Karpas-422 (cell line): ENCODE data around the gene ATP6AP2. TPM values are rescaled to one million over a fixed set of nuclear protein-coding genes. Genes with fewer than 3 reads are reported as not detected.

ENCODE experiments used
- DNase-seq: peaks from one replicate; pipeline ENCODE4 v3.0.0-alpha.2; 2015
- H2AFZ ChIP-seq: fragments of 200-600 bp; sonication (generic); 2 replicates; pipeline ENCODE4 v1.6.1; 2014; ENCODE audit warnings: antibody characterized with exemption, low read length, mixed read lengths
- H3K27ac ChIP-seq: fragments of 200-600 bp; sonication (generic); 2 replicates; pipeline ENCODE4 v1.5.1; 2014; ENCODE audit warnings: mild to moderate bottlenecking, low read length, moderate library complexity
- H3K27me3 ChIP-seq: fragments of 200-600 bp; sonication (generic); 2 replicates; pipeline ENCODE4 v1.6.1; 2014; ENCODE audit warnings: low read length, mixed read lengths
- H3K36me3 ChIP-seq: fragments of 200-600 bp; sonication (generic); 2 replicates; pipeline ENCODE4 v1.6.1; 2014; ENCODE audit warnings: low read length, mixed read lengths; ENCODE audit not compliant: insufficient read depth
- H3K4me1 ChIP-seq: fragments of 200-600 bp; sonication (generic); 2 replicates; pipeline ENCODE4 v1.6.1; 2014; ENCODE audit warnings: mild to moderate bottlenecking, low read length, mixed read lengths
- H3K4me2 ChIP-seq: fragments of 200-600 bp; sonication (generic); 2 replicates; pipeline ENCODE4 v1.6.1; 2014; ENCODE audit warnings: low read length, low read depth, mild to moderate bottlenecking; ENCODE audit not compliant: poor library complexity, severe bottlenecking
- H3K4me3 ChIP-seq: fragments of 200-600 bp; sonication (generic); 2 replicates; pipeline ENCODE4 v1.5.1; 2014; ENCODE audit warnings: mild to moderate bottlenecking, antibody characterized with exemption, low read length, mixed read lengths
- H3K79me2 ChIP-seq: fragments of 200-600 bp; sonication (generic); 2 replicates; pipeline ENCODE4 v1.6.1; 2014; ENCODE audit warnings: mild to moderate bottlenecking, low read length, mixed read lengths
- H3K9ac ChIP-seq: fragments of 200-600 bp; sonication (generic); 2 replicates; pipeline ENCODE4 v1.6.0; 2014; ENCODE audit warnings: low read length
- H3K9me2 ChIP-seq: fragments of 200-600 bp; sonication (generic), shearing (Covaris generic); replicated peaks from 2 replicates; pipeline ENCODE4 v1.6.0; 2014; ENCODE audit warnings: mild to moderate bottlenecking, low read length, moderate library complexity; ENCODE audit not compliant: insufficient read depth
- H3K9me3 ChIP-seq: fragments of 300-700, 200-600 bp; sonication (generic); 2 replicates; pipeline ENCODE4 v1.6.1; 2014; ENCODE audit warnings: low read length, mixed read lengths
- H4K20me1 ChIP-seq: fragments of 200-600 bp; sonication (generic); 2 replicates; pipeline ENCODE4 v1.6.1; 2014; ENCODE audit warnings: mild to moderate bottlenecking, antibody characterized with exemption, low read length, low read depth; ENCODE audit not compliant: insufficient read depth
- total RNA-seq: library from RNA; depleted of rRNA; stranded (reverse); fragments of >200 nt; shearing (Covaris generic); gene quantifications from 2 replicates; pipeline ENCODE4 v1.2.3, GENCODE V29; 2014; ENCODE audit warnings: low replicate concordance

ATP6AP2 gene
- total RNA-seq, 1 experiment from 2014 or later: 86.1 TPM

DNA sequence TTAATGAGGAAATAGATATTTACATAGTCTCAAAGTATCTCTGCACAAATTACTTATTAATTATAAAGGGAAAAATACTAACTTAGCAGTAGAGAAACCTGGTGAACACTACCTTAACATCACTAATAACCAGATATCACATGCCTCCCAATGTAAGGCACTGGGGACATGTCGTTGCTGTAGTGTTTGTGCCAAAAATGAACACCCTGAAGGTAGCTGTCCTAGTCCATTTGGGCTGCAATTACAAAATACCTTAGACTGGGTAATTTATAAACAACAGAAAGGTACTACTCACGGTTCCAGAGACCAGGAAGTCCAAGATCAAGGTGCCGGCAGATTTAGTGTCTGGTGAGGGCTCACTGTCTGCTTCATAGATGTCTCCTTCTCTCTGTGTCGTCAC lies 31.7 kb downstream of the ATP6AP2 start:
- H3K27me3 ChIP-seq: no peaks in the 10 kb centered on the region

GRCh38 chrX:40615976-40616375 lies 35.2 kb downstream of the ATP6AP2 start:
- Histone ChIP-seq H2AFZ (no peak overlapping the region), H3K9ac (no peak overlapping the region), H3K79me2 (no peaks in the 10 kb centered on the region), H4K20me1 (no peaks in the 10 kb centered on the region), H3K4me2 (no peak overlapping the region), H3K4me3 (no peak overlapping the region), H3K27ac (no peak overlapping the region), H3K36me3 (no peaks in the 10 kb centered on the region), H3K27me3 (no peaks in the 10 kb centered on the region), H3K9me2 (no peaks in the 10 kb centered on the region), H3K4me1 (no peaks in the 10 kb centered on the region), H3K9me3 (no peaks in the 10 kb centered on the region)
- no peak for DNase-seq

More for the DNA sequence above, 31.7 kb downstream of the ATP6AP2 start:
- Histone ChIP-seq H3K9me2 (no peaks in the 10 kb centered on the region), H3K36me3 (no peaks in the 10 kb centered on the region), H2AFZ (no peak overlapping the region), H3K79me2 (no peaks in the 10 kb centered on the region), H3K9ac (no peak overlapping the region), H3K27ac (no peak overlapping the region), H3K4me1 (no peaks in the 10 kb centered on the region), H3K4me3 (no peak overlapping the region), H3K9me3 (no peaks in the 10 kb centered on the region), H4K20me1 (no peaks in the 10 kb centered on the region), H3K4me2 (no peak overlapping the region)
- no peak for DNase-seq

- Histone ChIP-seq H3K4me2 (no peak overlapping the region), H3K9me3 (no peaks in the 10 kb centered on the region), H3K4me3 (no peak overlapping the region), H3K9ac (no peak overlapping the region), H3K9me2 (no peaks in the 10 kb centered on the region), H3K27me3 (no peaks in the 10 kb centered on the region), H3K36me3 (no peaks in the 10 kb centered on the region), H3K4me1 (no peaks in the 10 kb centered on the region), H4K20me1 (no peaks in the 10 kb centered on the region), H2AFZ (no peak overlapping the region), H3K27ac (no peak overlapping the region), H3K79me2 (no peaks in the 10 kb centered on the region)
- no peak for DNase-seq
Measured at GRCh38 chrX:40617566-40617965, 36.8 kb downstream of the ATP6AP2 start.

GRCh38 chrX:40622479-40623138 lies 41.8 kb downstream of the ATP6AP2 start:
- H2AFZ ChIP-seq: no peak overlapping the region
- H3K36me3 ChIP-seq: no peaks in the 10 kb centered on the region
- H3K9me3 ChIP-seq: no peaks in the 10 kb centered on the region
- H3K9me2 ChIP-seq: no peaks in the 10 kb centered on the region
- DNase-seq: no peak
- no peak overlapping the region for H3K4me3 ChIP-seq
- no peaks in the 10 kb centered on the region for H3K4me1 ChIP-seq
- H3K9ac ChIP-seq: no peak overlapping the region
- no peak overlapping the region for H3K4me2 ChIP-seq
- H3K27me3 ChIP-seq: no peaks in the 10 kb centered on the region
- no peaks in the 10 kb centered on the region for H3K79me2 ChIP-seq
- H4K20me1 ChIP-seq: 0 out of 2 replicates have a peak, but pooled peaks cover 2% of the 10 kb centered on the region
- H3K27ac ChIP-seq: no peak overlapping the region

GRCh38 chrX:40623139-40623536 lies 42.4 kb downstream of the ATP6AP2 start, which contains the start of gene MPC1L:
Gene MPC1L (plus strand): TSS chrX:40623428. CDS start chrX:40623566, 138 bp downstream.
- Histone ChIP-seq H3K9me3 (no peaks in the 10 kb centered on the region), H3K4me1 (no peaks in the 10 kb centered on the region), H2AFZ (no peak within 1 kb of the TSS), H3K4me3 (no peak within 1 kb of the TSS), H3K27ac (no peak within 1 kb of the TSS), H3K4me2 (no peak within 1 kb of the TSS), H4K20me1 (0 out of 2 replicates have a peak, but pooled peaks cover 4% of the 10 kb centered on the region), H3K9ac (no peak within 1 kb of the TSS), H3K27me3 (no peaks in the 10 kb centered on the region), H3K9me2 (no peaks in the 10 kb centered on the region), H3K36me3 (peaks cover under 1% of the 10 kb centered on the region; the same call in 1 of the 2 replicates), H3K79me2 (no peaks in the 10 kb centered on the region)
- no peak for DNase-seq

DNA sequence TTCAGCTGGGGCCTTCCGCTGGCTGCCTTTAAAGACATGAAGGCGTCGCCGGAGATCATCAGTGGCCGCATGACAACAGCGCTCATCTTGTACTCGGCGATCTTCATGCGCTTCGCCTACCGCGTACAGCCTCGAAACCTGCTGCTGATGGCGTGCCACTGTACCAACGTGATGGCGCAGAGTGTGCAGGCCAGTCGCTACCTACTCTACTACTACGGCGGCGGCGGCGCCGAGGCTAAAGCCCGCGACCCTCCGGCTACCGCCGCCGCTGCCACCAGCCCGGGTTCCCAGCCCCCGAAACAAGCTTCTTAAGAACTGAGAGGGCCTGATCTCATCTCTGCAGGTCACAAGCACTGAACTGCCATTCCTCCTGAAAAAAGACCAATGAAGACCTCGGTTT lies 42.9 kb downstream of the ATP6AP2 start:
- Histone ChIP-seq H3K4me2 (no peak overlapping the region), H3K27ac (no peak overlapping the region), H3K9me2 (no peaks in the 10 kb centered on the region), H3K79me2 (no peaks in the 10 kb centered on the region), H3K9ac (no peak overlapping the region), H3K4me1 (no peaks in the 10 kb centered on the region), H4K20me1 (0 out of 2 replicates have a peak, but pooled peaks cover 4% of the 10 kb centered on the region), H3K9me3 (no peaks in the 10 kb centered on the region), H3K4me3 (no peak overlapping the region), H2AFZ (no peak overlapping the region), H3K27me3 (no peaks in the 10 kb centered on the region), H3K36me3 (peaks cover 3% of the 10 kb centered on the region)
- no peak for DNase-seq

DNA sequence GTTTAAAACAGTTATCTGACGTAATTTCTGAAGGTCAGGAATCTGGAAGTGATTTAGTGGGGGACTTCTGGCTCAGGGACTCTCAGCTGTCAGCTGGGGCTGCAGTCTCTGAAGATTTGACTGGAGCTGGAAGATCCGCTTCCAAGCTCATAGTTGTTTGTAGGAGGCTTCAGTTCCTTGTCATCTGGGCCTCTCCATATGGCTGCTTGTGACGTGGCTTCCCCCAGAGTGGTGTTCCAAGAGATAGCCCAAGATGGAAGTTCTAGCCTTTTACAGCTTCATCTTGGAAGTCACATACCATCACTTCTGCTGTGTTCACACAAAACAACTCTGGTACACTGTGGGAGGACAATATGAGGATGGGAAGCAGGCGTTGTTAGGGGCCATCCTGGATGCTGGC lies 44.5 kb downstream of the ATP6AP2 start:
- Histone ChIP-seq H3K4me1 (no peaks in the 10 kb centered on the region), H3K36me3 (peaks cover 3% of the 10 kb centered on the region), H3K27ac (no peak overlapping the region), H3K4me3 (no peak overlapping the region), H3K4me2 (no peak overlapping the region), H3K79me2 (no peaks in the 10 kb centered on the region), H3K9me3 (no peaks in the 10 kb centered on the region), H2AFZ (no peak overlapping the region), H3K9ac (no peak overlapping the region), H3K27me3 (no peaks in the 10 kb centered on the region), H3K9me2 (no peaks in the 10 kb centered on the region), H4K20me1 (0 out of 2 replicates have a peak, but pooled peaks cover 4% of the 10 kb centered on the region)
- DNase-seq: no peak

DNA sequence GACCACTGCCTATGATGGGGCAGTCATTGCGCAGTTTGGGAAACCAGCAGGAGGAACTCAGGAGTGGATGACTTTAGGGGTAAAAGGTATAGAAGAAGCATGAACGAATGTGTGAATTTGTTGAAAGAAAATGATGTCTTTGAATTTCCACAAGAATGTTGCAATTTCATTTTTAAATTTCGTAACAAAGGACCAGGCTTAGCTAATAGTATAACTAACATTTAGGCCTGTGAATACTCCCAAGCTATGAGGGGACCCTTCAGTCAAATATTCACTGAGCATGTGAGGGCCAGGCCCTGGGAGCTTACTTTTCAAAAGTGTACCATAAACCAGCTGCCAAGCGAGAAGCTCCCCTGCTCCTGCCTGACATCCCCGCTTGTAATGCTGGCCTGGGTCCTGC lies 47.7 kb downstream of the ATP6AP2 start:
- Histone ChIP-seq H3K9ac (no peak overlapping the region), H3K79me2 (no peaks in the 10 kb centered on the region), H3K27ac (no peak overlapping the region), H3K27me3 (no peaks in the 10 kb centered on the region), H3K9me2 (no peaks in the 10 kb centered on the region), H2AFZ (no peak overlapping the region), H4K20me1 (peaks cover 9% of the 10 kb centered on the region; the same call in 1 of the 2 replicates), H3K4me2 (no peak overlapping the region), H3K4me3 (no peak overlapping the region), H3K36me3 (peaks cover 7% of the 10 kb centered on the region), H3K9me3 (no peaks in the 10 kb centered on the region), H3K4me1 (0 out of 2 replicates have a peak, but pooled peaks cover 3% of the 10 kb centered on the region)
- DNase-seq: no peak
